Panc1 (cell line): ENCODE data around the gene TBC1D24.

ENCODE experiments used
- POLR2AphosphoS5 ChIP-seq: IDR thresholded peaks from 2 replicates; pipeline ENCODE4 v1.6.1; 2012; ENCODE audit warnings: mild to moderate bottlenecking, low read depth, low read length, moderate library complexity
- SIN3A ChIP-seq: IDR thresholded peaks from 2 replicates; pipeline ENCODE4 v1.6.1; 2012; ENCODE audit warnings: low read depth, mild to moderate bottlenecking, low read length, moderate library complexity, borderline replicate concordance; ENCODE audit not compliant: insufficient read depth
- TCF7L2 ChIP-seq: IDR thresholded peaks from 2 replicates; pipeline ENCODE4 v1.6.1; 2011; ENCODE audit warnings: mild to moderate bottlenecking, low read depth, low read length, inconsistent platforms
- TF ChIP-seq, protein P1 (sequence below): fragments of 450-650 bp; IDR thresholded peaks from 2 replicates; pipeline ENCODE4 v1.5.1; 2017; ENCODE audit warnings: mild to moderate bottlenecking
- TF ChIP-seq, protein P2 (sequence below), 2 experiments: IDR thresholded peaks; 2 replicates each; pipeline ENCODE4 v1.6.1; 2011 to 2012; ENCODE audit warnings: low read depth in 2 of 2, control low read depth in 1 of 2, low read length in 1 of 2, mild to moderate bottlenecking in 1 of 2, moderate library complexity in 1 of 2; ENCODE audit not compliant: insufficient read depth in 1 of 2

DNA sequence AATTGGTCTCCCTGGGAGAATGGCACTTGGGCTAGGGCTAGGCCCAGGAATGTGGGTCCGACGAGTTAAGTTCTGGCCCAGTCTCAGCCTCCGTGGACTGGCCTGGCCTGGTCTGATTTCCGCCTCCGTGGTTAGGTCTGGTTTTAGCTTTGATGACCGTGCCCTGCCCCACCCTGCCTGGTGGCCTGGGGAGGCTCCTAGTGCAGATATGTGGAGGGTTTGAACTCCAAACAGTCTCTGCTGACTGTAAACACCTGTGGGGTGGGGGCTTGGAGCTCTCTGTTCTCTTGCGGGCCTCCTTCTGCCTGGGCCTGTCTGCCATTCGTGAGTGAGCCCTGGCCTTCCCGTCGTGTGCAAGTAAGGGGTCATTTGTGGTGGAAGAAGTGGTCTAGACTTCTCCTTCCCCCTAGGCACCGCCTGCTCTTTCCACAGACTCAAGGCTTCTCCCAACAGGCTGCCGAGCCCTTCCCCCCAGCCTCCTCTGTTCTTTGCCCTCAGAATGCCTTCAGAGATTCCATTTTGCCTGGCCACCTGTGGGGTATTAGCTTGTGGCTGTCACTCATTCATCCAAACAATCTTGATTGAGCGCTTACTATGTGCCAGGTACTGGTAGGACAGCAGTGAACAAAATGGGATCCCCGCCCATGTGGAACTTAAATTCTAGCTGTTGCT lies 40.4 kb downstream of the TBC1D24 start:
- TF ChIP-seq TCF7L2 (no peak), POLR2AphosphoS5 (no peak), SIN3A (0 out of 2 replicates have a peak, but pooled peaks have one; percentile 51)
- TF ChIP-seq, protein P1, sequence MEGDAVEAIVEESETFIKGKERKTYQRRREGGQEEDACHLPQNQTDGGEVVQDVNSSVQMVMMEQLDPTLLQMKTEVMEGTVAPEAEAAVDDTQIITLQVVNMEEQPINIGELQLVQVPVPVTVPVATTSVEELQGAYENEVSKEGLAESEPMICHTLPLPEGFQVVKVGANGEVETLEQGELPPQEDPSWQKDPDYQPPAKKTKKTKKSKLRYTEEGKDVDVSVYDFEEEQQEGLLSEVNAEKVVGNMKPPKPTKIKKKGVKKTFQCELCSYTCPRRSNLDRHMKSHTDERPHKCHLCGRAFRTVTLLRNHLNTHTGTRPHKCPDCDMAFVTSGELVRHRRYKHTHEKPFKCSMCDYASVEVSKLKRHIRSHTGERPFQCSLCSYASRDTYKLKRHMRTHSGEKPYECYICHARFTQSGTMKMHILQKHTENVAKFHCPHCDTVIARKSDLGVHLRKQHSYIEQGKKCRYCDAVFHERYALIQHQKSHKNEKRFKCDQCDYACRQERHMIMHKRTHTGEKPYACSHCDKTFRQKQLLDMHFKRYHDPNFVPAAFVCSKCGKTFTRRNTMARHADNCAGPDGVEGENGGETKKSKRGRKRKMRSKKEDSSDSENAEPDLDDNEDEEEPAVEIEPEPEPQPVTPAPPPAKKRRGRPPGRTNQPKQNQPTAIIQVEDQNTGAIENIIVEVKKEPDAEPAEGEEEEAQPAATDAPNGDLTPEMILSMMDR = no peak
- TF ChIP-seq, protein P2, sequence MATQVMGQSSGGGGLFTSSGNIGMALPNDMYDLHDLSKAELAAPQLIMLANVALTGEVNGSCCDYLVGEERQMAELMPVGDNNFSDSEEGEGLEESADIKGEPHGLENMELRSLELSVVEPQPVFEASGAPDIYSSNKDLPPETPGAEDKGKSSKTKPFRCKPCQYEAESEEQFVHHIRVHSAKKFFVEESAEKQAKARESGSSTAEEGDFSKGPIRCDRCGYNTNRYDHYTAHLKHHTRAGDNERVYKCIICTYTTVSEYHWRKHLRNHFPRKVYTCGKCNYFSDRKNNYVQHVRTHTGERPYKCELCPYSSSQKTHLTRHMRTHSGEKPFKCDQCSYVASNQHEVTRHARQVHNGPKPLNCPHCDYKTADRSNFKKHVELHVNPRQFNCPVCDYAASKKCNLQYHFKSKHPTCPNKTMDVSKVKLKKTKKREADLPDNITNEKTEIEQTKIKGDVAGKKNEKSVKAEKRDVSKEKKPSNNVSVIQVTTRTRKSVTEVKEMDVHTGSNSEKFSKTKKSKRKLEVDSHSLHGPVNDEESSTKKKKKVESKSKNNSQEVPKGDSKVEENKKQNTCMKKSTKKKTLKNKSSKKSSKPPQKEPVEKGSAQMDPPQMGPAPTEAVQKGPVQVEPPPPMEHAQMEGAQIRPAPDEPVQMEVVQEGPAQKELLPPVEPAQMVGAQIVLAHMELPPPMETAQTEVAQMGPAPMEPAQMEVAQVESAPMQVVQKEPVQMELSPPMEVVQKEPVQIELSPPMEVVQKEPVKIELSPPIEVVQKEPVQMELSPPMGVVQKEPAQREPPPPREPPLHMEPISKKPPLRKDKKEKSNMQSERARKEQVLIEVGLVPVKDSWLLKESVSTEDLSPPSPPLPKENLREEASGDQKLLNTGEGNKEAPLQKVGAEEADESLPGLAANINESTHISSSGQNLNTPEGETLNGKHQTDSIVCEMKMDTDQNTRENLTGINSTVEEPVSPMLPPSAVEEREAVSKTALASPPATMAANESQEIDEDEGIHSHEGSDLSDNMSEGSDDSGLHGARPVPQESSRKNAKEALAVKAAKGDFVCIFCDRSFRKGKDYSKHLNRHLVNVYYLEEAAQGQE (IDR thresholded peaks at IDR 0.05; ENCODE audit: insufficient read depth in 1 of 2, low read depth in 2 of 2, low read length in 1 of 2) = no peak
